RPMI8226 (cell line): ENCODE results near the gene MARCHF5.

Source experiments
- DNase-seq: peaks from one replicate; pipeline ENCODE4 v3.0.0-alpha.2; 2015

The MARCHF5 gene, protein sequence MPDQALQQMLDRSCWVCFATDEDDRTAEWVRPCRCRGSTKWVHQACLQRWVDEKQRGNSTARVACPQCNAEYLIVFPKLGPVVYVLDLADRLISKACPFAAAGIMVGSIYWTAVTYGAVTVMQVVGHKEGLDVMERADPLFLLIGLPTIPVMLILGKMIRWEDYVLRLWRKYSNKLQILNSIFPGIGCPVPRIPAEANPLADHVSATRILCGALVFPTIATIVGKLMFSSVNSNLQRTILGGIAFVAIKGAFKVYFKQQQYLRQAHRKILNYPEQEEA

DNA sequence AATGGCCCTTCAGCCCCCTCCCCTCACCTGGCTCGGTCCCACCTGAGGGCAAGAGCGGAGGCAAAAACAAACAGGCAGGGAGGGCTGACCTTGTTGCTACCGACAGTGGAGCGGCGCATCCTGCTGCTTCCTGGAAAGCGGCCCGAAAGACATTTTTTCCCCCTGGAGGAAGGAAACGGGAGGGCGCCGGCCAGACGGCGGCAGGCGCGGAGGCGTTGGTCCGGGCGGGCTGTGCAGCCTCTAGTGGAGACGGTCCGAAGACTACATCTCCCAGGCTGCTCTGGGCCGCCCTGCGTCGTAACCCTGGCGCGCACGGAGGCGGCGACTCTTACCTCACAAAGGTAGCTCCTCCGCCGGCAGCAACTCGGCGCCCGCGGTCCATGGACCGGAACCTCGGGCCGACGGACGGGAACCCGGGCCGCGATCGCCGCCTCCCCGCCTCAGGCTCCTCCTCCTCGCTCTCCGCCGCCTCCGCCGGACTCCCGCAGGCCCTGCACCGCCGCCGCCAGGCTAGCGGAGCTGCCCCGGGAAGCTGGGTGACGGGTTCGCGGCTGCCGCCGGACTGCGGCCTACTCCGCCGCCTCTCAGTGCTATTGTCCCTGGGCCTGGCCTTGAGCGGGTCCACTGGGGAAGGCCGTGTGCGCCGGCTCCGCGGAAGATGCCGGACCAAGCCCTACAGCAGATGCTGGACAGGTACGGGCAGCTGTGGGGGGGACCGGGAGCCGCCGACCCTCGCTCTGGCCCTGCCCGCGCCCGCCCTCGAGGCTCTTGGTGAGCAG, at the start of gene MARCHF5, which contains the start of gene CPEB3:
Gene MARCHF5 (plus strand): TSS at position 331 of the 779 bp plus-strand sequence. CDS start 328 bp downstream, at position 659.
Gene CPEB3 (minus strand): TSS at position 242 of the 779 bp plus-strand sequence. CDS start 50,728 bp downstream, outside the sequence.
- peak; percentile 92 for DNase-seq

- DNase-seq: no peak
Measured at GRCh38 chr10:92241501-92241900, 49.5 kb upstream of the MARCHF5 start.

DNA sequence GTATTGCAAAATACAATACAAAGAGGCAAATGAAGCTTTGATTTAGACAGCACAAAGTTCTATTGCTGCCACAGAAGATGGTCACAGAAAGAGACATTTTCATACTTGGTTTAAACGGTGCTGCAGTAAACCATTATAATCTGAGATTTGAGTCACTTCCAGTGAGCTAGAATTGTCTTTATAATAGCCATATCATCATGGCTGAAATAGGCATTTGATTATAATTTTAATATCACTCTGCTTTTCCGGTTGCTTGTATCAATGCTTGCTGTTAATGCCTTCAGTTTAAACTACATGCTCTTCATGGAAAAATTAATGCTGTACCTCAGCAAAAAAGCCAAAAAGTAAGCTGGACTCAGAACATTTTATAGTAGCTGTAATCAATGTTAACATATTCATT, 48.6 kb upstream of the MARCHF5 start:
- no peak for DNase-seq

- DNase-seq: no peak
Measured at GRCh38 chr10:92242910-92243671, 47.9 kb upstream of the MARCHF5 start.

DNA sequence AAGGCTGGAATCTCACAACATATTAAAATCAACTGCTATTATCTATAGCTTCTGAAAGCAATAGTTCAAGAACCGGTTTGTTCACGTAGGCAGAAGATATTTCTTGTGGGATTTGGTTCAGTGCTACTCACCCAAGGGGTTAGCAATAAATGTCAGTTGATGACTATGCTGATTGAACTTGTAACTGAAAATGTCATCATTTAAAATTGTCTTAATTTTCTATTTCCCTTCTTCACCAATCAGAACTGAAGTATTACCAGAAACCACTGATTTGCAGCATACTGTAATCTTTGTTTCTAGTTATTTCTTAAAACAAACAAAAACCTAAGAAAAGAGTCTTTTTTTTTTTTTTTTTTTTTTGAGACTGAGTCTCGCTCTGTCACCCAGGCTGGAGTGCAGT, 46.2 kb upstream of the MARCHF5 start:
- no peak for DNase-seq

- DNase-seq: no peak
Measured at GRCh38 chr10:92248566-92248965, 42.4 kb upstream of the MARCHF5 start.

GRCh38 chr10:92263396-92263795, 27.6 kb upstream of the MARCHF5 start:
- DNase-seq: no peak

- no peak for DNase-seq
Measured at GRCh38 chr10:92264249-92264648, 26.7 kb upstream of the MARCHF5 start.

GRCh38 chr10:92265687-92266258, 25.2 kb upstream of the MARCHF5 start:
- no peak for DNase-seq

- no peak for DNase-seq
Measured at GRCh38 chr10:92267343-92267742, 23.6 kb upstream of the MARCHF5 start.

DNA sequence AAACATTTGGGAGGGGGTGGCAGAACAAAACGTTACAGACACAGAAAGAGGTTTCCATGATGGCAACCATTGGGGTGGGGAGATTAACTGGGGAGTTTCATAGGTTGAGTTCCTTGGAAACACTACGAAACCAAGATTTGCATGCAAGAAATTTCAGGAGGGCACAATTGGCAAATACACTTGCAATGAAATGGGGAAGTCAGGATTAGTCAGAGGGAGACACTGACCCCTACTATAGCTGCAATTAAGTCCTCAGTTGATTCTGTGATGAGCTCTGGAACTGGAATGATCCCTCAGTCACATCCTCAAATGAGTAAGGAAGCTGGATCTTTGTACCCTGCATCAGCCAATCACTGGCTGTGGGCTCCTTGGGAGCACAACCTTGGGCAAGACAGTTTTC, 22.2 kb upstream of the MARCHF5 start:
- DNase-seq: no peak

DNA sequence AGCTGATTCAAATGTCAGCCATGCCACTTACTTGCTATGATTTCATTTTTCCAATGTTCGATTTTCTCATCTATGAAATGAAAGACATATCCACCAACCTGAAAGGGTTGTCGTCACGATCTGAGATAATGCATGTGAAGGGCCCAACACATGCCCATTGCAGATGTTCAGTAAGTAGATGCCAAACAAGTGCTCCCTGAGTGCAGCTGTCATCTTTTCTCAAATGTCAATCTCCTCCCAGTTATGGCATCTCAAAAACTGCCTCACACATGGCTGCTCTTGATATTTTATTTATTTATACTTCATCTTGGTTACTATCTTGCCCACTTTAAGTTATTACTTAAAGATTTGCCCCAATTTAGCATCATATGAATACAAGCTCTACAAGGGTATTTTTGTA, 16.9 kb upstream of the MARCHF5 start:
- DNase-seq: no peak

DNA sequence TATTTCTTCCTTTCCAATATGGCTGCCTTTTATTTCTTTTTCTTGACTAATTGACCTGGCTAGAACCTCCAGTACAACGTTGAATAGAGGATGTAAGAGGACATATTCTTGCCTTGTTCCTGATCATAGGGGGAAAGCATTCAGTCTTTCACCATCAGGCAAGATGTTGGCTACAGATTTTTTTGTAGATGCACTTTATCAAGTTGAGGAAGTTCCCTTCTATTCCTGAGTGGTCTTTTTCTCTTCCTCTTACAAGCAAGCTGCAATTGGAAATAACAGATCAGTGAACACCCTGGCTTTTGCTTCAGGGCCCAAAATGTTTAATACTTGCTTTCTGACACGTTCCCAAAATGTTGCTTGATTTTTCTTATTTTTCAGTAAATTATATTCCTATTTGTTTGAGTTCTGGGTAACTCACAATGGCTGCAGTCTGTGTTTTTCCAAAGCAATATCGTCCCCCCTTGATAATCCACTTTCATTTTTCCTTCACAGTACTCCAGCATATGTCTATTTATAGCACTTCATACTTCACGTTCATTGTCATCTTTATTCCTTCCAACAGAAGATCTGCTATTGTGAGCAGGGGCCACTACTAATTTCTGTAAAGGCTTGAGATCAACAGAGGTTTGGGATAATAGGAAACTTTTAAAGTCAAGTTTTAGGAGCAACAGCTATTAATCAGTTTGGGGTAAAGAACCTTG, 11.8 kb upstream of the MARCHF5 start:
- DNase-seq: no peak

- DNase-seq: no peak
Measured at GRCh38 chr10:92284112-92284704, 6.8 kb upstream of the MARCHF5 start.

DNA sequence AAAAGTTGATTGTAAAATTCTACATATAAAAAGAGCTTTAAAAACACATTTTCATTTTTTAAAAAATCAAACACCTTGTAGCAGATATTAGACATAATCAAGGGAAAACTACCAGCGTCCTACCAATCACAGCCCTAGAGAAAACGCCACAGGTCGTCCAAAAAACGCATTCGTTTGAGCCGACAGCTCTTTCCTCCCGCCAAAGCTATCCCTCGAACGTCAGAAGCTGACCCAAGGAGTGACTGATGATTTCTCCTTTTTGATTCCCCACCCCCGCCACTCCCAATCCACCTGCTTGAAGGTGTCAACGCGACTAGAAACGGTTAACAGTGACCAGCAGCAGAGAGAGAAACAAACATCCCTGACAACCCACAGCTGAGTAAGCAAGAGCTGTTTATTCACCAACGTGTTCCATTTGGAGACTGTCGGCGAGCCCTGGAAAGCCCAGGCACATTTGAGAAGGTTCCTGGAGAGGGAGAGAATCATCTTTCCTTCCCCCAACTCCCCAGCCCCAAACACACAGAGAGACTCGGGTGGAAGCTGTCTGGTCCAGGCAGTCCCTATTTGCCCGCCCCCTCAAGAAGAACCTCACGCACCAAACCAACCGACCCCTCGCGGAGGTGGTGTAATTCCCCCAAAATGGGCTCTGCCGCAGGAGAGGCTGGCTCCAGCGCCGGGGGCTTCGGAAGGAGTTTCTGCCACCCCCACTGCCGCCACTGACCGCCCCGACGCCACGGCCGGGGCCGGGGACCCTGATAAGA, 711 bp upstream of the MARCHF5 start:
- DNase-seq: peak; percentile 72

DNA sequence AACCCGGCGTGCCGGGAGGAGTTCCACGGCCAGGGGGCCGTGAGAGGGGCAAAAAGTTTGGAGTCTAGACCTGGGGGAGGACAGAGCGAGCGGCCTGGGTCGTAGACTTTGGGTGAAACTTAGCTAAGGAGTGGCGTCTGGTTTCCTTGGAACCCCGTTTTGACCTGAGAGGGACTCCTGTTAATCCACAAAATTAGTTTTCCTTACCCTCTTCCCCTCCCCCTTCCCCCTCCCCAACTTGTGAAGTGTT, 574 bp downstream of the MARCHF5 start:
- peak; percentile 17 for DNase-seq

GRCh38 chr10:92291921-92292845, 1.2 kb downstream of the MARCHF5 start:
- DNase-seq: peak; percentile 52

DNA sequence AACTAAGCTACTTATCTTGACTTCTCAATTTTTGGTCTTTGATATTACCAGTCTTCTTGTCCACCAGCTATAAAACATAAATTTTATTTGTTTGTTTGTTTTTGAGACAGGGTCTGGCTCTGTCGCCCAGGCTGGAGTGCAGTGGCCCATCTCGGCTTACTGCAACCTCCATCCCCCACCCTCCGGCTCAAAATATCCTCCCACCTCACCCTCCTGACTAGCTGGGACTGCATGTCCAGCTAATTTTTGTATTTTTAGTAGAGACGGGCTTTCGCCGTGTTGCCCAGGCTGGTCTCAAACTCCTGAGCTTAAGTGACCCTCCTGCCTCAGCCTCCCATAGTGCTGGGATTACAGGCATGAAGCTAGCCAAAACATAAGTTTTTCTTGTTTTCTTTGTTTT, 7.5 kb downstream of the MARCHF5 start:
- DNase-seq: no peak

GRCh38 chr10:92303096-92303495, 12.1 kb downstream of the MARCHF5 start:
- DNase-seq: no peak

DNA sequence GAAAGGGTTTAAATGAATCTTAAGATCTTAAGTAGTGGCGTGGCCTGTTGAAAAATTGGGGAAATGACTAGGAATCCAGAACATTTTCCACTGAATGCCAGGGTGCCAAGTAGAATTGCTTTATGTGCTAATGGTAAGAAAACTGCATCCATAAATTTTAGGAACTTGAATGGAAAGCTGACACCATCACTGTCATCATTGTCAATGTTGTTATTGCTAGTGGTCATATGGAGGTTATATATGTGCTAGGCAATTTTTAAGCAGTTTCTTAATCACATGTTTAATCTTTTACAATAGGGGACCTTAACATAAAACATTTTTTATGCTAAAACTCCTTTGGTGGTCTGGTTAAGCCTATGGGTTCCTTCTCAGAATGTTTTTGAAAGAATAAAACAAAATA, 13.1 kb downstream of the MARCHF5 start:
- no peak for DNase-seq
